Hepatic stellate cell (primary cell): ENCODE data around the gene CTAGE9.

Source experiments
- DNase-seq: peaks from one replicate; pipeline ENCODE4 v3.0.0; 2011; ENCODE audit warnings: low spot score

Gene CTAGE9

DNA sequence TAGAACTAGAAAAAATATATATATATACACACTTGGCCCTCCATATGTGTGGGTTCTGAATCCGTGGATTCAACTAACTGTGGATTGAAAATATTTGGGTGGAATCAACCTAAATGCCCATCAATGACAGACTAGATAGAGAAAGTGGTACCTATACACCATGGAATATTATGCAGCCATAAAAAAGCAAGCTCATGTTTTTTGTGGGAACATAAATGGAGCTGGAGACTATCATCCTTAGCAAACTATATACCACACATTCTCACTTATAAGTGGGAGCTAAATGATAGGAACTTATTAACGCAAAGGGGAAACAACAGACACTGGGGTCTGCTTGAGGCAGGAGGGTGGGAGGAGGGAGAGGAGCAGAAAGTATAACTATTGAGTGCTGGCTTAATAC is 37.6 kb downstream of the CTAGE9 start:
- no peak for DNase-seq

DNA sequence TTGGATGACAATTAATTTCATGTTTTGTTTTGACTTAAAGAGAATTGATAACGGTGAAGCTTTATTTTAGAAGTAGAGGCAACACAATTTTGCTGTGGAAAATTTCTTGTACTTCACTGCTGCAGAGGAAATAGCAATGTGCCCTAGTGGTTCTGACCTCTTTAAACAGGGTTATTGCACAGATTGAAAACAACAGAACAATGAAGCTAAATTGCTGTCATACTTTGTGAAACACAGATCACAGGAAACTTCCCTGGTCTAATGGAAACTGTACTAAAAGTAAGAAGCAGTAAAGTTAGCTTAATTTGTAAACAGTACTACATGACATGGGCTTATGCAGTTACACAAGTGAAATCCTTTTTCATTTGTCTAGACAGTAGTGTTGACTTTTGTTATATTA is 40.9 kb downstream of the CTAGE9 start:
- DNase-seq, result no peak

DNA sequence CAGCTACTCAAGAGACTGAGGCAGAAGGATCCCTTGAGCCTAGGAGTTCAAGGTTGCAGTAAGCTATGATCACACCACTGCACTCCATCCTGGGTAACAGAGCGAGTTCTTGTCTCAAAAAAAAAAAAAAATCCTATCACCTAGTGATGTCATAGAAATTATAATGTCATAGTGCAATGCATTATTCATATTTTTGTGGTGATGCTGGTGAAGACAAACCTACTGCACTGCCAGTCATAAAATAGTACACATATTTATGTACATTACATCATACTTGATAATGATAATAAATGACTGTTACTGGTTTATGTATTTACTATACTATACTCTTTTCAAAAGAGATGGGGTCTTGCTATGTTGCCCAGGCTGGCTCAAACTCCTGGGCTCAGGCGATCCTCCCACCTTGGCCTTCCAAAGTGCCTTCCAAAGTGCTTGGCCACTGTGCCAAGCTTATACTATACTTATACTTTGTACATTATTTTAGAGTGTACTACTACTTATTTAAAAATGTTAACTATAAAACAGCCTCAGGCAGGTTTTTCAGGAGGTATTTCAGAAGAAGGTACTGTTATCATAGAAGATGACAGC is 47.1 kb downstream of the CTAGE9 start:
- no peak for DNase-seq

DNA sequence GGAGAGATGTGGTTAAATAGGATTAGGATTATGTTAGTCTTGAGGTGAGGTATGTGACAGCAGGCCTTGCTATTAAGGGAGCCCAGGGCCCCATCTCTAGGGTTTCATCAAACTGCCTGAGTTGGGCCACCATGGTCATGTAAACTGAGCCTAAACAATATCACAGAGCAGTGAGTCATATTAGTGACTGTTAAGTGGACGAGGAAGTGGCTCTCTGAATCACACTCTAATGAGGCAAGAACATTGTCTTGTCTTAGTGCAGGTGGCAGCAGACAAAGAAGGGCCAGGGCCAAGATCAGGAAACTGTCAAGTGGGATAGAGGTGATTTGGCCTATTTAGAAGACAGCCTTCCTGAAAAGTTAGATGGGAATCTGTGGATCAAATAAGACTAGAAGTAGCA is 50.6 kb downstream of the CTAGE9 start:
- no peak for DNase-seq
